SU-DHL-6 (cell line): ENCODE data around the gene CMBL.

Experiments used
- H2AFZ ChIP-seq: fragments of 200-600 bp; sonication (generic); 2 replicates; pipeline ENCODE4 v1.6.1; 2014; ENCODE audit warnings: low read depth, mild to moderate bottlenecking, moderate library complexity, mixed read lengths, antibody characterized with exemption, low read length; ENCODE audit not compliant: severe bottlenecking
- H3F3A ChIP-seq: fragments of 200-600 bp; shearing (Covaris generic); 2 replicates; pipeline ENCODE4 v1.6.0; 2016; ENCODE audit warnings: antibody characterized with exemption, mild to moderate bottlenecking; ENCODE audit not compliant: insufficient read depth
- H3K27ac ChIP-seq: fragments of 200-600 bp; sonication (generic); 2 replicates; pipeline ENCODE4 v1.5.1; 2016; ENCODE audit warnings: low read depth, mild to moderate bottlenecking, low read length, moderate library complexity, mixed read lengths
- H3K27me3 ChIP-seq: fragments of 200-600 bp; sonication (generic), shearing (Covaris generic); 2 replicates; pipeline ENCODE4 v1.6.0; 2014; ENCODE audit warnings: mild to moderate bottlenecking, low read length
- H3K36me3 ChIP-seq: fragments of 200-600 bp; sonication (generic); 2 replicates; pipeline ENCODE4 v1.6.1; 2014; ENCODE audit warnings: mild to moderate bottlenecking, low read length, mixed read lengths
- H3K4me2 ChIP-seq: fragments of 300-600, 200-600 bp; shearing (Covaris generic), sonication (generic); 2 replicates; pipeline ENCODE4 v1.6.0; 2014; ENCODE audit warnings: low read length, low read depth, mild to moderate bottlenecking; ENCODE audit not compliant: poor library complexity, severe bottlenecking
- H3K4me3 ChIP-seq: fragments of 200-600 bp; sonication (generic); 2 replicates; pipeline ENCODE4 v1.5.1; 2014; ENCODE audit warnings: antibody characterized with exemption, low read length, mild to moderate bottlenecking, mixed read lengths; ENCODE audit not compliant: insufficient read depth, poor library complexity, severe bottlenecking
- H3K79me2 ChIP-seq: fragments of 200-600 bp; sonication (generic); 2 replicates; pipeline ENCODE4 v1.6.1; 2014; ENCODE audit warnings: mild to moderate bottlenecking, low read length, moderate library complexity; ENCODE audit not compliant: insufficient read depth
- H3K9ac ChIP-seq: fragments of 200-600 bp; sonication (generic); 2 replicates; pipeline ENCODE4 v1.7.0; 2014; ENCODE audit warnings: mild to moderate bottlenecking, low read length
- H3K9me2 ChIP-seq: fragments of 200-600 bp; sonication (generic); replicated peaks from 2 replicates; pipeline ENCODE4 v1.6.1; 2014; ENCODE audit warnings: low read length; ENCODE audit not compliant: insufficient read depth
- H3K9me3 ChIP-seq: fragments of 200-600 bp; sonication (generic); 2 replicates; pipeline ENCODE4 v1.6.1; 2014; ENCODE audit warnings: low read length, mixed read lengths; ENCODE audit not compliant: insufficient read depth
- H4K20me1 ChIP-seq: fragments of 200-600 bp; sonication (generic); 2 replicates; pipeline ENCODE4 v1.6.1; 2014; ENCODE audit warnings: low read depth, mild to moderate bottlenecking, antibody characterized with exemption, low read length, moderate library complexity, mixed read lengths
- EZH2phosphoT487 ChIP-seq: fragments of 200-600 bp; sonication (generic), shearing (Covaris generic); conservative IDR thresholded peaks from 2 replicates; pipeline ENCODE4 v1.6.1; 2018; ENCODE audit warnings: mild to moderate bottlenecking, antibody characterized with exemption, low read length, moderate library complexity, mixed read lengths
- TF ChIP-seq, protein P1 (sequence below): fragments of 200-600 bp; sonication (generic); IDR thresholded peaks from one replicate; pipeline ENCODE4 v1.5.1; 2017; ENCODE audit warnings: antibody characterized with exemption, mild to moderate bottlenecking, low read length, moderate library complexity; ENCODE audit not compliant: insufficient read depth, poor library complexity, severe bottlenecking

CMBL gene

DNA sequence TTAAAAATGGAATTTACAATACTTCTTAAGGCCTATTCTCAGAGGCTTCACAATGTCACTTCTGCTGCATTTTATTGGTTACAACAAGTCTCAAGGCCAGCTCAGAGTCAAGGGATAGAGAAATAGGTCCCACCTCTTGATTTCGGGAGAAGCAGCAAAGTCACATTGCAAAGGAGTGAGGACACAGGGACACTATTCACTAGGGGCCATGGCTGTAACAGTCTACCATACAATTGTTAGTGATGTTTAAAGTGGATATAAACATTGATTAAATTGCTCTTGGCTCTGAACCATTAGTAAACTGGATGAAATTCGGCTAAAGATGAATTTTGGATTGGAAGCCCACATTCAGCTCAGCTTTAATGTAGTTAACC lies 21.7 kb upstream of the CMBL start:
- Histone ChIP-seq H3K27ac (no peak overlapping the region), H3K9me2 (no peaks in the 10 kb centered on the region), H3K36me3 (no peaks in the 10 kb centered on the region), H3K9ac (no peak overlapping the region), H3K4me2 (no peak overlapping the region), H2AFZ (no peak overlapping the region), H3K79me2 (no peaks in the 10 kb centered on the region), H3K27me3 (no peaks in the 10 kb centered on the region), H3F3A (no peaks in the 10 kb centered on the region), H3K9me3 (no peaks in the 10 kb centered on the region), H3K4me3 (no peak overlapping the region), H4K20me1 (no peaks in the 10 kb centered on the region)
- TF ChIP-seq, protein P1, sequence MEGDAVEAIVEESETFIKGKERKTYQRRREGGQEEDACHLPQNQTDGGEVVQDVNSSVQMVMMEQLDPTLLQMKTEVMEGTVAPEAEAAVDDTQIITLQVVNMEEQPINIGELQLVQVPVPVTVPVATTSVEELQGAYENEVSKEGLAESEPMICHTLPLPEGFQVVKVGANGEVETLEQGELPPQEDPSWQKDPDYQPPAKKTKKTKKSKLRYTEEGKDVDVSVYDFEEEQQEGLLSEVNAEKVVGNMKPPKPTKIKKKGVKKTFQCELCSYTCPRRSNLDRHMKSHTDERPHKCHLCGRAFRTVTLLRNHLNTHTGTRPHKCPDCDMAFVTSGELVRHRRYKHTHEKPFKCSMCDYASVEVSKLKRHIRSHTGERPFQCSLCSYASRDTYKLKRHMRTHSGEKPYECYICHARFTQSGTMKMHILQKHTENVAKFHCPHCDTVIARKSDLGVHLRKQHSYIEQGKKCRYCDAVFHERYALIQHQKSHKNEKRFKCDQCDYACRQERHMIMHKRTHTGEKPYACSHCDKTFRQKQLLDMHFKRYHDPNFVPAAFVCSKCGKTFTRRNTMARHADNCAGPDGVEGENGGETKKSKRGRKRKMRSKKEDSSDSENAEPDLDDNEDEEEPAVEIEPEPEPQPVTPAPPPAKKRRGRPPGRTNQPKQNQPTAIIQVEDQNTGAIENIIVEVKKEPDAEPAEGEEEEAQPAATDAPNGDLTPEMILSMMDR: no peak
- no peak for TF ChIP-seq EZH2phosphoT487

GRCh38 chr5:10328323-10328722 lies 20.6 kb upstream of the CMBL start:
- no peaks in the 10 kb centered on the region for H4K20me1 ChIP-seq
- no peaks in the 10 kb centered on the region for H3K9me2 ChIP-seq
- no peak overlapping the region for H3K9ac ChIP-seq
- H3K9me3 ChIP-seq: no peaks in the 10 kb centered on the region
- H3K4me2 ChIP-seq: no peak overlapping the region
- H3K27ac ChIP-seq: no peak overlapping the region
- no peaks in the 10 kb centered on the region for H3K36me3 ChIP-seq
- H2AFZ ChIP-seq: no peak overlapping the region
- H3K79me2 ChIP-seq: no peaks in the 10 kb centered on the region
- no peaks in the 10 kb centered on the region for H3F3A ChIP-seq
- TF ChIP-seq, protein P1: no peak
- no peak for TF ChIP-seq EZH2phosphoT487
- no peak overlapping the region for H3K4me3 ChIP-seq
- H3K27me3 ChIP-seq: no peaks in the 10 kb centered on the region

DNA sequence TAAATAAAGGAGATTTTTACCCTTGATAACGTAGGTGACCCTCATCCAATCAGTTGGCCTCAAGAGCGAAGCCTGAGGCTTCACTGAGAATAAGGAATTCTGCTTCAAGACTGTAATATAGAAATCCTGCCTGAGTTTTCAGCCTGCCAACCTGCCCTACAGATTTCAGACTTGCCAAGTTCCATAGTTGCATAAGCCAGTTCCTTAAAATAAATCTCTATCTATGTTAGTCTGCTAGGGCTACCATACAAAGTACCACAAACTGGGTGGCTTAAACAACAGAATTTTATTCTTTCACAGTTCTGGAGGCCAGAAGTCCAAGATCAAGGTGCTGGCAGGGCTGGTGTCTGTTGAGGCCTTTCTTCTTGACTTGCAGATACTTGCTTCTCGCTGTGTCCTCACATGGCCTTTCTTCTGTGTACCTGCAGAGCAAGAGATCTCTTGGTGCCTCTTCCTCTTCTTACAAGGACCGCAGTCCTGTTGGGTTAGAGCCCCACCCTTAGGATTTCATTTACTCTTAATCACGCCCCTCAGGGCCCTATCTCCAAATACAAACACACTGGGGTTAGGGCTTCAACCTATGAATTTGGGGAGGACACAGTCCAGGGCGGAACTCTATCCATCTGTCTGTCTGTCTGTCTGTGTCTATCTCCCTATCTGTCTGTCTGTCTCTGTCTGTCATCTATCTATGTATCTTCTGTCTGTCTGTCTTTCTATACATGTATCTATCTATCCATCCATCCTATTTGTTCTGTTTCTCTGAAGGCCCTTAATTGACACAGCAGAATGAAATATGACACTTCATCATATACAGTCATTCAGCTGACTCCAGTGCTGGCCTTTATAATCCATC lies 17.0 kb upstream of the CMBL start:
- H3K36me3 ChIP-seq: no peaks in the 10 kb centered on the region
- H2AFZ ChIP-seq: no peak overlapping the region
- no peaks in the 10 kb centered on the region for H3K9me3 ChIP-seq

More for the DNA sequence above, 17.0 kb upstream of the CMBL start:
- Histone ChIP-seq H3K9me2 (no peaks in the 10 kb centered on the region), H3K27me3 (no peaks in the 10 kb centered on the region), H3K4me3 (no peak overlapping the region), H3F3A (no peaks in the 10 kb centered on the region), H3K9ac (no peak overlapping the region), H3K79me2 (no peaks in the 10 kb centered on the region), H4K20me1 (no peaks in the 10 kb centered on the region), H3K27ac (no peak overlapping the region), H3K4me2 (no peak overlapping the region)
- TF ChIP-seq, protein P1: no peak
- TF ChIP-seq EZH2phosphoT487: no peak
